H54 (cell line): ENCODE measurements around the gene MTRF1.

Experiments used
- DNase-seq: peaks from one replicate; pipeline ENCODE4 v3.0.0; 2011; ENCODE audit warnings: low spot score, mixed read lengths; ENCODE audit not compliant: insufficient read length
- FAIRE-seq: peaks from 3 replicates; lab custom pipeline; 2011; peaks lifted over from hg19 to GRCh38; lab: Jason Lieb, UNC
- POLR2A ChIP-seq: IDR thresholded peaks from 2 replicates; pipeline ENCODE4 v1.6.1; 2011; ENCODE audit warnings: low read depth, mild to moderate bottlenecking, low read length

The MTRF1 gene

DNA sequence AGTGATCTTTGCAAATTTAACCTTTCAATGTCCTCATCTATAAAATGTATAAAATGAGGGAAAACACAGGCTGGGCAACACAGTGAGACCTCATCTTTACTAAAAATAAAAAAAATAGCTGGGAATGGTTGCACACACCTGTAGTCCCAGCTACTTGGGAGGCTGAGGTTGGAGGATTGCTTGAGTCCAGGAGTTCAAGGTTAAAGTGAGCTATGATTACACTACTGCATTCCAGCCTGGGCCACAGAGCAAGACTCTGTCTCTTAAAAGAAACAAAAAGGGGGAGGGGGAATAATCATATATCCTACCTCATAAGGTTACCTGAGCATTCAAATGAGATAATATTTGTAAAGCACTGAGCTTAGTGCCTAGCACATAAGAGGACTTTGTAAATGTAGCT lies 5.8 kb downstream of the MTRF1 start:
- no peak for DNase-seq
- no peak for TF ChIP-seq POLR2A
- no peak for FAIRE-seq

GRCh38 chr13:41254902-41255301 lies 8.5 kb downstream of the MTRF1 start:
- DNase-seq, result no peak
- no peak for FAIRE-seq
- no peak for TF ChIP-seq POLR2A

GRCh38 chr13:41250993-41251392 lies 12.4 kb downstream of the MTRF1 start:
- FAIRE-seq (no peak), DNase-seq (no peak)
- no peak for TF ChIP-seq POLR2A

DNA sequence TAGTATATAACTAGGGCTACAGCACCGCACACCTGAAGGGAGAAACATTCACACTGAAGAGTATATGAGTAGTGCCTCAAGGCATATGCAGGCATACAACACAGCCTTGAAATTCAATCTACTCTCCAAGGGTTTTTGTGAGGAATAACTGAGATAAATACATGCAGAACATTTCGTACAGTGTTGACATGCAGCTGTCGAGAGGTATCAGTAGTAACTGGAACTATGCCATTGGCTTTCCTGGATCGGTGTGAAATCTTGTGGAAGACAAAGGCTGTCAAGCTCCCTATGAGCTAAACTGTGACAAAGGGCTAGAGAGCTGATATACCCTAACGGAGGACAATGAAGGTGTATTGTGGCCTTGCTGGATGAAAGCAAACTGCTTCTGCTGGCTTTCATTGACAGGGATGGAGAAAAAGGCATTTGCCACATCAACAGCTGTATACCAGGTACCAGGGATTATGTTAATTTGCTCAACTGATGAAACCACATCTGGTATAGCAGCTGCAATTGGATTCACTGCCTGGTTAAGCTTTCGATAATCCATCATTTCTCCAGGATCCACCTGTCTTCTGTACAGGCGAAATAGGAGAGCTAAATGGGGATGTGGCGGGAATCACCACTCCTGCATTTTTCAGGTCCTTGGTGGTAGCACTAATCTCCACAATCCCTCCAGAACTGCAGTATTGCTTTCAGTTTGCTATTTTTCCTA lies 16.3 kb downstream of the MTRF1 start:
- no peak for DNase-seq

DNA sequence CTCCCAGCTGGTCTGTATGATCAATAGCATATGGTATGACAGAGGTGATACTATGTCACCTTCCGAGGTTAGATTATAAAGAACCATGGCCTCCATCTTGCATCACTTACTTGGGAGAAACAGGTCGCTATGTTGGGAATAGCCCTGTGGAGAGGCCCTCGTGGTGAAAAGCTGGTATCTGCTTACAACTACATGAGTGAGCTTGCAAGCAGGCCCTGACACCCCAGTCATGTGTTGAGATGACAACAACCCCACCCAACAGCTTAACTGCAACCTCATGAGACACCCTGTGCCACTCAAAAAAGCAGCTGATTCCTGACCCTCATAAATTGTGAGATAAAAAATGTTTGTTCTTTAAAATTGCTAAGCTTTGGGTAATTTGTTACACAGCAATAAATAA lies 18.8 kb downstream of the MTRF1 start:
- FAIRE-seq (no peak), DNase-seq (no peak)
- TF ChIP-seq POLR2A, result no peak

More for the DNA sequence above, 16.3 kb downstream of the MTRF1 start:
- TF ChIP-seq POLR2A, result no peak
- FAIRE-seq, result no peak

GRCh38 chr13:41241626-41242025 lies 21.8 kb downstream of the MTRF1 start:
- DNase-seq (no peak), FAIRE-seq (no peak)
- TF ChIP-seq POLR2A, result no peak

DNA sequence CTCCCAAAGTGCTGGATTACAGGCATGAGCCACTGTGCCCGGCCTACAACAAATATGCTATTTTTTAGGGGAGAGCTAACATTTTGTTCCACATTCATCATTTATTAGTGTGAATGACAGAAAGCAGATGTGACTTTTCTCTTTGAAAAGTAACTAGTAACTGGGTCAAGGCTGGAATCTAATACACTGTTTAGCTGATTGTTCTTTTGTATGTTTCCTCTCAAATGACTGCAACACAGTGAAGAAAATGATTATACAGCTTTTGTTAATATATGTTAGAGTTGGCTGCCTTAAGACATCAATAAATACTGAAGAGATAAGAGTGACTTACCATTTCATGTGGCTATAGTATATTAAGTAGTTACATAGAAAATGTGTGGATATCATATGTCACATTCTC lies 27.0 kb downstream of the MTRF1 start:
- no peak for TF ChIP-seq POLR2A
- no peak for FAIRE-seq
- no peak for DNase-seq

DNA sequence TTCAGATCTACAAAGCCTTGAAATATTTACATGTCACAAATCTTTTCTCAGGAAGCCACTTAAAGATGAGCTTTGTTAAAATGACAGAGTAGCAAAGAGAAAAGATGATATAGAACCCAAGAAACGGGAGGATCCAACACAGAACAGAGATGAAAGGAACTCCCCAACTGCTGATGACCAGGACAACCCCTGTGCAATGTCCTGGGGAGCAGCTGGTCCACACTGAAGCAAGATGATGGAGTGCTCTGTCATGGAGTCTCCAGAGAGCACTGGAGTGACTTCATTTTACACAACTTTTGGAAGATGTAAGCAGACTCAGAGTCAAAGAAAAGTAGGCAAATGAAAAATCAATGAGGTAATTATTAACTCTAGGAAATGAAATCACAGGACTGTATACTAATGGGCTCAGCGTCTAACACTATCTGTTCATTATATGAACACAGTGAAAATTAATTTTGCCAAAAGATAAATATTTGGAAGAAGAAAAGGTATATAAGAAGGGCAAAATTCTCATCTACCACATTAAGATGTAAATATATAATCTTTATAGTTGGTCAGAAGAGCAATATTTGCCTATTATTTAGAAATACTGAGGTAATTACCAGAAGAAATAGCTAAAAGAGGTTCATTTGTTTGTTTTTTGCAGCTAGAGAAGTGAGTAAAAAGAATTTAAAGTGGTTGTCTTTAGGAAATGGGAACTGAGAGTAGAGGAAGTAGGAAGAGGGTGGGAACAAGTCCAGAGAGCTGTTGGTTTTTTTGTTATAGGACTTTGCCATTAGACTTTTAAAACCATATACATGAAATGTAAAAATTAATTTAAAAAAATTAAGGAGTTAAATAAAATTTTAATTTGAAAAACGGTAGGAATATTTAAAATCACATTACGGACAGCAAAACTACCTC lies 30.5 kb downstream of the MTRF1 start:
- no peak for TF ChIP-seq POLR2A
- FAIRE-seq (no peak), DNase-seq (no peak)

- FAIRE-seq (no peak), DNase-seq (no peak)
- no peak for TF ChIP-seq POLR2A
Observed at GRCh38 chr13:41231786-41232185, 31.6 kb downstream of the MTRF1 start.

DNA sequence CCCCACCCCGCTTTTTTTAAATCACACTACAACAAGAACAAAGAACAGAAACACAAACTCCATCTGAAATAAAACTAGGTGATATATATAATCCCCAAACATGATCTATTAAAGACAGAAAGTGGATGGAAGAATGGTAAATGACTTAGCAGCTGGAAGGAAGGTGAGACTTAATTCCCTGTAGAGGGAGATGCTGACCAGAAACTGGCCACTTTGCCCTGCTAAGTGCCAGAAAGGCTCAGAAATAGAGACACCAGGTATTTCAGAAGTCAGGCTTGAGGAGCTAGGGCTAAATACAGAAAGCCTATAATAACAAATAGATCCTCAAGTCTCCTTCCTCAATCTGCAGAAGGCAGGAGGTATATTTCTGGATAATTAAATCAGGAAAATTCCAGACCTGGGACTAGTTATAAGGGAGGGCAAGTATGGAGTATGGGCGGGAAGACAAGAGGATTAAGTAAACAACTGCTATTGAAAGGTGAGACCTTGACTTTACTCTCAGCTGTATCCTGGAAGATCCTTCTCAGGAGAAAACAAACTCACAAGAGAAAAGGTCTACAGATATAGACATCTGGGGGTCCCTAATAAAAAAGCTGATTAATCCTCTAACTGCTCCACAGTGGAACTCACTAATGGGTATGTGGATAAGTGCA lies 32.2 kb downstream of the MTRF1 start:
- DNase-seq, result no peak
- FAIRE-seq, result no peak
- no peak for TF ChIP-seq POLR2A

GRCh38 chr13:41229356-41229755 lies 34.0 kb downstream of the MTRF1 start:
- no peak for DNase-seq
- FAIRE-seq, result no peak
- TF ChIP-seq POLR2A, result no peak

DNA sequence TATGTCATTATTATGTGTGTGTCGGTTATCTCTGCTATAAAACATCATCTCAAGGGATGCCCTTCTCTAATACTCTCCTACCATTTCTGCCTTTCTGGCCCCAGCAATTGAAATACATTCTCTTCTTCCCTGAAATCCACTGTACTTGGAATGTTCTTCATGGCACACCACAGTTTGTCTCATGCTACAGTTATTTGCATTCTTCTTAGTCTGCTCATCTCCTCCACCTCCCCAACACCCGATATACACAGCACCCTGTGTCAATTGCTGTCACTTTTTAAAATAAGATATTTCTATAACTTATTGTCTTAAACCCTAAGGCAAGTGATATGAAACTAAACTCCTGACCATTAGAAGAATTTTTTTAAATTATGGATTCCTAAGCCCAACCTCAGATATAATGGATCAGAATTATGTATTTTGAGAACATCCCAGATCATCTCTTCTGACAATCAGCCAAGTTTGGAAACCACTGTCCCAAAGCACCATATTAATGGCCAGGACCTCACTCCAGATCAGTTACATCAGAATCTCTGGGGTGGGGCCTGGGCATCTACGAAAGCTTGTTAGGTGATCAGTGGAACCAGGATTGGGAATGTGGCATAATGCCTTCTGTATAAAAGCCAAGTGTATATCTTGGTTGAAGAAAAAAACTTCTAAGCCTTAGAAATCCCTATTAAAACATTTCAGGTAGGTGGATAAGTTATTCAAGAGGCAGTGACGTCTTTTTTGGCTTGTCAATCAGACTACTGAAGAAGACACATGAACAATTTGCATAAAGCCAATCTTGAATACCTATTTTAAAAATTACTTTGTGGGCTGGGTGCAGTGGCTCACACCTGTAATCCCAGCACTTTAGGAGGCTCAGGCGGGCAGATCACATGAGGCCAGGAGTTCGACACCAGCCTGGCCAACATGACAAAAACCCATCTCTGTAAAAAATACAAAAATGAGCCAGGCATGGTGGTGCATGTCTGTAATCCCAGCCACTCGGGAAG lies 39.0 kb downstream of the MTRF1 start:
- DNase-seq (peak; percentile 22), FAIRE-seq (peak; percentile 60)
- TF ChIP-seq POLR2A, result no peak

DNA sequence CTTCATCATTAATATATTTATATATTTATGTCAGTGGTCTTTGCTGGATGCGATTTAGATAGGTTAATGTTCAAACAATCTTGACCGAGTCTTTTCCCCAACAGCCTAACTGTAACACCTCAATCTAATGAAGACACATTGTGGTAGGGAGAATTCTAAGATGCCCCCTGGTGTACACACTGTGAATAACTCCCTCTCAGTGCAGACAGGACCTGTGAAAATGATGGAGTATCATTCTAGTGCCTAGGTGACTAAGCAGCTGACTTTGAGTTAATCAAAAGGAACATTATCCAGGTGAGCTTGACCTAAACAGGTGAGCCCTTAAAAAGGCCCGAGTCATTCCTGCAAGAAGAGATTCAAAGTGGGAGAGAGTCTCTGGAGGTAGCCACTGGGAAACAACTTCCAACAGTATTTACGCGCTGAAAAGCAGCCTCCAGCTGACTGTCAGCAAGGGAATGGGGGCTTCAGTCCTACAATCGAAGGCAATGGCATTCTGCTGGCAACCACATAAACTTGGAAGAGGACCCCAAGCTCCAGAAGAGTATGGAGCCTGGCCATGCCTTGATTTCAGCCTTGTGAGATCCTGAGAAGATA lies 41.0 kb downstream of the MTRF1 start:
- FAIRE-seq (peak; percentile 80), DNase-seq (no peak)
- TF ChIP-seq POLR2A, result no peak

GRCh38 chr13:41220401-41220800 lies 43.0 kb downstream of the MTRF1 start:
- no peak for DNase-seq
- FAIRE-seq, result no peak
- TF ChIP-seq POLR2A, result no peak
